ENCODE measurements around the gene SIRT4.
A peak's percentile ranks its signal among the peaks of the same experiment; 100 is the strongest.

SIRT4 gene

DNA sequence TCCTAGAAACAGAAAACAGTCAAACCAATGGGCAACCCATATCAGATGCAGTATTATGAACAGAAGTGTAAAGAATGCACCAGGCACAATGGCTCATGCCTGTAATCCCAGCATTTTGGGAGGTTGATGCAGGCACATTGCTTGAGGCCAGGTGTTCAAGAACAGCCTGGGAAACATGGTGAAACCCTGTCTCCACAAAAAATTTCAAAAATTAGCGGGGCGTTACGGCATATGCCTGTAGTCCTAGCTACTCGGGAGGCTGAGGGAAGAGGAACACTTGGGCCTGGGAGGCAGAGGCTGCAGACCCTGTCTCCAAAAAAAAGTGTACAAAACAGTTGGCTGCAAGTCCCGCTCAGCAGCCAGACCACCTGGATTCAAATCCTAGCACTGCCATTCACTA, 41.5 kb upstream of the SIRT4 start:
- no peak for DNase-seq (ENCODE audit: low read depth)
- TF ChIP-seq, protein P1, sequence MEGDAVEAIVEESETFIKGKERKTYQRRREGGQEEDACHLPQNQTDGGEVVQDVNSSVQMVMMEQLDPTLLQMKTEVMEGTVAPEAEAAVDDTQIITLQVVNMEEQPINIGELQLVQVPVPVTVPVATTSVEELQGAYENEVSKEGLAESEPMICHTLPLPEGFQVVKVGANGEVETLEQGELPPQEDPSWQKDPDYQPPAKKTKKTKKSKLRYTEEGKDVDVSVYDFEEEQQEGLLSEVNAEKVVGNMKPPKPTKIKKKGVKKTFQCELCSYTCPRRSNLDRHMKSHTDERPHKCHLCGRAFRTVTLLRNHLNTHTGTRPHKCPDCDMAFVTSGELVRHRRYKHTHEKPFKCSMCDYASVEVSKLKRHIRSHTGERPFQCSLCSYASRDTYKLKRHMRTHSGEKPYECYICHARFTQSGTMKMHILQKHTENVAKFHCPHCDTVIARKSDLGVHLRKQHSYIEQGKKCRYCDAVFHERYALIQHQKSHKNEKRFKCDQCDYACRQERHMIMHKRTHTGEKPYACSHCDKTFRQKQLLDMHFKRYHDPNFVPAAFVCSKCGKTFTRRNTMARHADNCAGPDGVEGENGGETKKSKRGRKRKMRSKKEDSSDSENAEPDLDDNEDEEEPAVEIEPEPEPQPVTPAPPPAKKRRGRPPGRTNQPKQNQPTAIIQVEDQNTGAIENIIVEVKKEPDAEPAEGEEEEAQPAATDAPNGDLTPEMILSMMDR (IDR thresholded peaks at IDR 0.05; ENCODE audit: low read depth, low read length), result no peak
- no peak for TF ChIP-seq MYC (IDR thresholded peaks at IDR 0.05; ENCODE audit: low read depth, low read length)
- TF ChIP-seq POLR2A (IDR thresholded peaks at IDR 0.05; ENCODE audit: extremely low read depth, insufficient read length), result no peak
- TF ChIP-seq, protein P2, sequence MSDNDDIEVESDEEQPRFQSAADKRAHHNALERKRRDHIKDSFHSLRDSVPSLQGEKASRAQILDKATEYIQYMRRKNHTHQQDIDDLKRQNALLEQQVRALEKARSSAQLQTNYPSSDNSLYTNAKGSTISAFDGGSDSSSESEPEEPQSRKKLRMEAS (IDR thresholded peaks at IDR 0.05; ENCODE audit: low read depth, low read length), result no peak
- H3K4me3 ChIP-seq (ENCODE audit: low read depth, low read length), result no peak overlapping the region

DNA sequence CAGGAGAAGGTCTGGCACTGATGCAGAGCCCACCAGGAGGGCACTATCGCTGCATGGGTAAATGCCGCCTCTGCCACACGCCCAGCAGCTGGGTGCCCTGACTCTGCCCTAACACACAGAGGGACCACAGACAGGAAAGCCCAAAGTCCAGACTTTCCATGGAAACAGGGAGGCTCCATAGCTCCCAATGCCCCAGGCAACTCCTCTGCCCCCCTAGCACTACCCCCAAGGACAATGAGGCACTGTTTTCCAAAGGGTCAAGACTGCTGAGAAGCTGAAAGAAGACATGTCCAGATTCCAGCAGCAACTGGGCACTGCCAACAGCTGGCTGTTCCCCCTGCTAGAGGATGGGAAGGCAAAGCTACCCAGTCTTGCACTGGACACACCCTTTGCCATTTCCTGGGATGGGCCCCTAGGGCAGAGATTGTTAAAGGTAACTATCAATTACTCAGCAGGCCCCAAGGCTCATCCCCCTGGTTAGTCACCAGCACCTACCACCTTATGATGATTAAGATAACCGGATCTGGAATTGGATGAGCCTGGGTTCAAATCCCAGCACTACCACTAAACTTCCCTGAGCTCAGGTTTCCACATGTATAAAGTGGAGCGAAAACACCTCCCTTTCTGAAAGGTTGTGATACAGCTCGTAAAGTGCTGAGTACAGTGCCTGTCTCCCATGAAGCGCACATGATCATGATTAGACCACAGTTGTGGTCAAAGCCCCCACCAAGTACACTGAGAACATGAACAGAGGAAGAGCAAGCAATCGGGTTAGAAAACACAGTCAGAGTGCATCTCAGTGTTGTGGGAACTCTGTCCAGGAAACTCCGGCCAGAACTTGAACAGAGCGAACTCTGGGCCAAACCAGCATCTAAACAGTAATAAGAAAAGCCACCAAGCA, 39.9 kb upstream of the SIRT4 start:
- H3K4me3 ChIP-seq (ENCODE audit: low read depth, low read length), result no peak overlapping the region

DNA sequence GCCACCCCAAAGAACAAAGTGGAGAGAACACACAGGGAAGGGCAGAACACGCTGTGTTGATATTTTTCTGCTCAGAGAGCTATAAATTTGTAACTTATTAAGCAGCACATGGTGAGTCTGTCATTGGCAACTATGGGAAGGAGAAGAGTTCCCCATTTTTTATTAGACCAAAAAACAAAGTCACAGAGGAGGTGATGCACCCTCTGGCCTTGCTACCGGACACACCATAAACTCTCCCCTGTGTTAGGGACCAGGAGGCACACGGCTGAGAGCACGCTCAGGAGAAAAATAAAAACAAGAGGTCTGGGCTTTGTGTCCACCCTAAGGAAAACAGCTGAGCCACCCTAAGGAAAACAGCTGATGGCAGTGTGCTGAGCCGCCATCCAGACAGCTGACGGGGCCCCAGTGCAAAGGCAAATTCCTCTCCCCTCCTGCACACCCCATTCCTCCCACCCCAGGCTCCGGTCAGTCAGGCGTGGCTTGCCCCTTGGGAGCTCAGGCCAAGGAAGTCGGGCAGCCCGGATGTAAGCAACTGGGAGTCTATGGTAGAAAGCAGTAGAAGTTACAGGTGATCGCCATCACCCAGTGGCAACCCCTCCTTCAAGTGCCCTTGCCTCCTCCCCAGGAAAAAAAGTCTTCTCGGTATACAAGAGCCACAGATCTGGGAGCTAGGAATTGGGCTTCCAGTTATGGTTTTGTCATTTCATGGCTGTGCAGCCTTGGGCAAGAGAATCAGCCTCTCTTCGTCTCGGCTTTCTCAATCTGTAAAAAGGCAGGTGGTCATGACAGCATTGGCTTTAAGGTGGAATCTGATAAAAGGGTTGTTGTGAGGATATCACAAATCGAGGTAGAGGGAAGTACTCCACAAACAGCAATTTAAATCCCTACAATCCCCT, 39.0 kb upstream of the SIRT4 start:
- TF ChIP-seq, protein P2 (IDR thresholded peaks at IDR 0.05; ENCODE audit: low read depth, low read length), result 0 out of 2 replicates have a peak, but pooled peaks have one; percentile 7
- TF ChIP-seq, protein P1 (IDR thresholded peaks at IDR 0.05; ENCODE audit: low read depth, low read length), result no peak
- no peak for TF ChIP-seq POLR2A (IDR thresholded peaks at IDR 0.05; ENCODE audit: extremely low read depth, insufficient read length)
- no peak overlapping the region for H3K4me3 ChIP-seq (ENCODE audit: low read depth, low read length)
- DNase-seq (ENCODE audit: low read depth), result no peak

More for the DNA sequence above, 39.9 kb upstream of the SIRT4 start:
- TF ChIP-seq, protein P1 (IDR thresholded peaks at IDR 0.05; ENCODE audit: low read depth, low read length), result no peak
- TF ChIP-seq MYC (IDR thresholded peaks at IDR 0.05; ENCODE audit: low read depth, low read length) (no peak), POLR2A (IDR thresholded peaks at IDR 0.05; ENCODE audit: extremely low read depth, insufficient read length) (no peak)
- TF ChIP-seq, protein P2 (IDR thresholded peaks at IDR 0.05; ENCODE audit: low read depth, low read length), result no peak
- no peak for DNase-seq (ENCODE audit: low read depth)

DNA sequence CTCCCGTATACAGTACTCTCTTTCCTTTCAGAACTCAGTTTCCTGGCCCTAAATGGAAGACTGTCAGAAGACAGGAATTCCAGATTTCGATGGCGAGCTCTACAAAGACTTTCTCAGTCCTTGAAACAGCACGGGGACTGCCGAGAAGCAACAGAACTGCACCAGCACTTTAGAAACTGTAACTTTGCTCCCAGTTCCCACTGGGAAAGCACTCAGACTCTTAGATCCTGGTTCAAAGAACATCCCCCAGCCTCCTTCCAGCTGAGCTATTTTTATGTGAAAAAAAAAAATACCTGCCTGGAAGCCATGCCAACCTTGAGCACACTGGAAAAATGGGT, 38.4 kb upstream of the SIRT4 start:
- no peak for DNase-seq (ENCODE audit: low read depth)
- TF ChIP-seq POLR2A (IDR thresholded peaks at IDR 0.05; ENCODE audit: extremely low read depth, insufficient read length) (no peak), MYC (IDR thresholded peaks at IDR 0.05; ENCODE audit: low read depth, low read length) (no peak)
- TF ChIP-seq, protein P2 (IDR thresholded peaks at IDR 0.05; ENCODE audit: low read depth, low read length), result no peak
- H3K4me3 ChIP-seq (ENCODE audit: low read depth, low read length), result no peak overlapping the region

DNA sequence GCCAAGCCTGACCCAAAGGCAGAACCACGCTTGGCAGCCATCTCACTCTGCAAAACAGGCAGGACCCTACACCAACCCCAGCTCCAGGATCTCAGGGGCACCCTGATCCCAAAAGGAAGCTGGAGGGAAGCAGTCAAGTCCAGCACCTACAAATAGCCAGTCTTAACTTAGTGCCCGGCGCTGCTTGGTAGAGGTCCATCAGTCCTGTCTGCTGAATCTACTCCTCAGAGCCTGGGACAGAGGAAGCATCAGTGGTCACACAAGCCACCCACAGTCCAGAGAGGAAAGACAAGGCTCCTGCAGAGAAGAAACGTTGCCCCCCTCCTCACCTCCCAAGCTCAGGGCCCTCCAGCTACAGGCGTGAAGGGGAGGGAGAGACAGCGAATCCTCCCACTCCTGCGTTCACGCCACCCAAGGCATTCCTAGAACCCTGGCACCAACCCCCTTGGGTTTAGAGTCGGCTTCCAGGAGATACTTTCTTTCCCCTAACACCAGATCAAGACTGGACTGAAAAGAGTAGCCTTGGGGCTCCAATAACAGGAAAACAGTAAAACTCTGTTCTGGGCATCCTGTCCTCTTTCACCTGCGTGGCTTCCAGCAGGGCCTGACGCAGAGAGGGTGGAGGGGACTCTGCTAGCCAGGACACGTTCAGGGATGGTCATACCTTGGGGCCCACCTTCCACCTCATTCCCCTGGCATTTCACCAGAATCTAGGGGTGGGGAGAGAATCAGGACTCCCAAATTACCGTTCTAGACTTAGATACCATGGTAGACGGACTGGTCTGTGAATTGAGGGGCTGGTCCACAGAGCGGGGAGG, 37.8 kb upstream of the SIRT4 start:
- DNase-seq (ENCODE audit: low read depth), result no peak
- H3K4me3 ChIP-seq (ENCODE audit: low read depth, low read length), result no peak overlapping the region
- TF ChIP-seq, protein P1 (IDR thresholded peaks at IDR 0.05; ENCODE audit: low read depth, low read length), result no peak
- TF ChIP-seq POLR2A (IDR thresholded peaks at IDR 0.05; ENCODE audit: extremely low read depth, insufficient read length) (no peak), MYC (IDR thresholded peaks at IDR 0.05; ENCODE audit: low read depth, low read length) (no peak)
- TF ChIP-seq, protein P2 (IDR thresholded peaks at IDR 0.05; ENCODE audit: low read depth, low read length), result no peak
